Measurements from ENCODE around the gene CNTNAP5.
A peak's percentile ranks its signal among the peaks of the same experiment; 100 is the strongest.

Gene CNTNAP5

GRCh38 chr2:124272261-124272841 is 247.3 kb downstream of the CNTNAP5 start:
- no peak for DNase-seq

GRCh38 chr2:124281541-124281940 is 256.5 kb downstream of the CNTNAP5 start:
- DNase-seq: no peak

GRCh38 chr2:124283096-124283495 is 258.0 kb downstream of the CNTNAP5 start:
- DNase-seq: no peak

GRCh38 chr2:124286089-124286783 is 261.1 kb downstream of the CNTNAP5 start:
- no peak for DNase-seq

DNA sequence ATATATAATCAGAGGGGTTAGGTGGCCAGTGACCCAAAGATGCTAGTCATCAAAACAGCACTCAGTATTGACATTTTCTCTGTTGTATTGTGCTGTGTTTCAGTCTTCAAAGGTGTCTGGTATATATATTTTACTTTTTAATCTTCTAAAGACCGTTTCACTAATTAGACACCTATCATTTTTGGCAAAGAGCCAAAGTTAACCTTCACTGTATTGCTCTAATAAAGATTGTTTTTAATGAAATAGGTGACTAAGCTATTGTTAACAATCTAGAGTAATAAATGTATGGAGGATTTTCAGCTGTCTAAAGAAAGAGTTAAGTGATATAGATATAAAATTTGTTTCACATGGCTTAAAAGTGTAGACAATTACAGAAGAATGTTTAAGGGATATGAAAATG is 264.0 kb downstream of the CNTNAP5 start:
- no peak for DNase-seq

DNA sequence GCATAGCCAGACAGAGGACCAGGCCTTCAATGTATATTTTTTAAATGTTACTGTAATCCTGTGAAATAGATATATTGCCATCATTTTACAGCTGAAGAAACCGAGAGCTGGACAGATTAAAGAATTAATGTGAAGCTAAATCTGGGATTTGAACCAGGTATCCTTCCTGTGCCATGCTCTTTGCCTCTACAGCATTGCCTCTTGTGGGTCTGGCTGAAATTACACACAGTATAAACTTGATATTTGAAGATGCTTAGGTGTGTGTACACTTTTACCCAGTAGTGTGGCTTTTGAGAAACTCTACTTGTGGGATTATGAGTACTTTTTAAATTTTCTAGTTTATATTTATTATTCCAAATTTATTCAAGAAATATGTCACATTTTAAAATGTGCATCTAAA is 264.5 kb downstream of the CNTNAP5 start:
- no peak for DNase-seq

- no peak for DNase-seq
These were observed 271.4 kb downstream of the CNTNAP5 start for GRCh38 chr2:124296470-124296869.

- no peak for DNase-seq
These were observed 276.8 kb downstream of the CNTNAP5 start for GRCh38 chr2:124301915-124302314.

- no peak for DNase-seq
These were observed 283.4 kb downstream of the CNTNAP5 start for GRCh38 chr2:124308319-124309062.

DNA sequence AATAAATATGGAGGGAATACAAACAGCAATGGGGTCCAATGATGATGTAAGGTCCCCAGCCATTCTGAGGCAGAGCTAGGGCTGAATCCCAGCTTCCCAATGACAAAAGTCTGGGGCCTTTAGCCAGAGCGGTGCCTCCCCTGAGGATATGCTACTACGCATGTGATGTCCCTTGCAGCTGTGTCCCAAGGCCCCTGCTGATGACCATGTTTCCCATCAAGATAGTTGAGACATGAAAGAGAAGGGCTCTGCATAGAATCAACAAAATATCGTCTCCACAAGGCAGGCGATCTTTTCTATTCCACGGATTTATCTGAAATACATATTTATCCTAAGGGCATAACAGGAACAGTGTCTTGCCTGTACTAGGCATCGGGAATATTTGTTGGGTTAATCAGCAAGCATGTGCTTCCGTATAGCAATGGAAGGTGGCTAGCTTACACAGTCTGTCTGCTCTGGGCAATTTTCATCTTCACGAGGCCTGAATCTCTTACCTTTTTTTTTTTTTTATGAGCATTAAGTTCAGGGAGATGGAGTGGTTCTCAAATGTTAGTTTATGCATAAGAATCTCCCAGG is 284.6 kb downstream of the CNTNAP5 start:
- no peak for DNase-seq

GRCh38 chr2:124310671-124311070 is 285.6 kb downstream of the CNTNAP5 start:
- DNase-seq: no peak

GRCh38 chr2:124314084-124314483 is 289.0 kb downstream of the CNTNAP5 start:
- DNase-seq: no peak

GRCh38 chr2:124315221-124315880 is 290.3 kb downstream of the CNTNAP5 start:
- no peak for DNase-seq

DNA sequence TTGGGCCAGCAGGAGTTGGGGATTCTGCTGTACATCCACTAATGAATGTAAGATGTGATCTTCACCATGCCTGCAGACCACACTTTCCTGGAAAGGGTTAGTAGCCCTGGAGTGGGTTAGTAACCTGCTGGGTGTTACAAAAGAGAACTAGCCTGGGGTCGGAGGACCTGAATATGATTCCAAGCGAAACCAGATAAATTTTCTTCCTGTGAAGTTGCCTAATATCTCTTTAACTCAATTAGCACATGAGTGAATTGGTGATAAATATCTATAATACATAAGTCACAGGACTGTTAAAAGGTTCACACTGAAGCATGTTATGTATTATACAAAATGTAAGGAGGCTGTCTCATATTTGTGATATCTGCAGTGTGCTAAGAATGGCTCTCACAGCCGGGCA is 291.0 kb downstream of the CNTNAP5 start:
- no peak for DNase-seq

DNA sequence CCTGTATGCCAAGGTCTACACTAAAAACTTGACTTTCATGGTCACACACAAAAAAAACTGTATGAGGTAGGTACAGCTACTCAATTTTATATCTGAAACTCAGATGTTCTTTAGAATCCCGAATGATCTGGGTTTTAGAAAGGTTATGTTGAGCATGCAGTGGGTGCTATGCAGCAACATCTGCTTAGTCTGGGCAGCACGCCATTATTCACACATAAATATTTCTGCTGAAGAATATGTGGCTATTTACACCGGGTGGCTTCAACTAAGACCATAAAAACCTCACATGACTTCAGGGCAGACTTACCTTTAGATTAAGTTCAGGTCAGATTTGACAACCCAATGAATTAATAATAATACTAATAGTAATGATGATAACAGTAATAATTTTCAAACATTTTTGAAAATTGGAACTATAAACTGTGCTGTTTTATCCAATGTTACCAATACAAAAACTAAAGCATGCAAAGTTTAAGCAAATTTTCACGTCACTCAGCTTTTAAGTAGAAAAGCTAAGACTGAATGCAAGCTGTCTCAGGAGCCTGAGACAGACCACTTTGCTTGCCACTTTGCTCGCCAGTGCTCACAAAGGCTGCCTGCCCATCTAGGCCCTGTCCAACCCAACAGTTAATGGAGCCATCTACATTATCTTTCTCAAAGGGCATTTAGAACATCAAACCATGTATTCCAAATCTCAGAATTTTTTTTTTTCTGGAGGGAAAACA is 292.0 kb downstream of the CNTNAP5 start:
- DNase-seq: no peak

GRCh38 chr2:124317628-124318027 is 292.5 kb downstream of the CNTNAP5 start:
- DNase-seq: no peak

DNA sequence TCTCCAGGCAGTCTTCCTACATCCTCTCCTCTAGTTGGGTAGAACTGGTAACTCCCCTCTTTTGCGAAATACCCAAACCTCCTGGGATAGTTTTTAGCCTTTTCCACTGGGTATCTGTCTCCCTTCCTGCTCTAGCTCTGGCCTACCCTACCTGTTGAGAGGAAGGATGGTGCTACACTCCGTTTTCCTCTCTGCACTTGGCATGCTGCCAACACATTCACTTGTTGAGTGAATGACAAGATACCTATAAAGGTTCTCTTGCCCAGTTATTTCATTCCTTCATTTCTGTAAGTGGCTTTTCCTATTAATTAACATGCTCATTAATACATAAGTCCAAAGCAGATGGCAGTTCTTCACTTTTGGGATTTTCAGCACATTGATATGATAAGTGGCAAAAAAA is 293.8 kb downstream of the CNTNAP5 start:
- no peak for DNase-seq

- DNase-seq: no peak
These were observed 294.5 kb downstream of the CNTNAP5 start for GRCh38 chr2:124319577-124319976.

DNA sequence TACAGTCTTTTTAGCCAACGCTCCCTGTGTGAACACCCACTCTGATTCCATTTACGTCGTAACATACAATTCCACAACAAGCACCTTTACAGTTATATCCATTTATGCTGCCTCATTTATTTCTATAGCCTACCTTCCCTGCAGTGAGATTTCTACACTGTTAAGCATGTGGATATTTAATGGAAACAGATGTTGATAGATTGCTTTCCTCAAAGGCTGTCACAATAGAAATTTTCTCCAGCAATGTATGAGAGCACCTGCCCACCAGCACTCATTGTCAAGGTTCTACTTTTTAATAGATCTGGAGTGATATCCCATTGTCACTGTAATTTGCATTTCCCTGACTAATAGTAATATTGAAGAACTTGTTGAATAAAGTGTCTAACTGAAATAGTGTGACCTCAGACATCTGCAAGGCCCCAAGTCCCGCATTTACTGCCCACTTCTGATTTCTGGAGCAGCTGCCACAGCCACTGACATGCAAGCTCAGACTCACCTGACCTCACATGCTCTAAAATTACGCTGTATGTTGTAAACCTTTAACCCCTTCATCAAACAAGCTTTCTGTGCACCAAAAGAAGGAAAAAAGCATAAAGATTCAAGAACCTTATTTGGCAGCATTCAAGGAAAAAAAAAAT is 295.1 kb downstream of the CNTNAP5 start:
- no peak for DNase-seq

DNA sequence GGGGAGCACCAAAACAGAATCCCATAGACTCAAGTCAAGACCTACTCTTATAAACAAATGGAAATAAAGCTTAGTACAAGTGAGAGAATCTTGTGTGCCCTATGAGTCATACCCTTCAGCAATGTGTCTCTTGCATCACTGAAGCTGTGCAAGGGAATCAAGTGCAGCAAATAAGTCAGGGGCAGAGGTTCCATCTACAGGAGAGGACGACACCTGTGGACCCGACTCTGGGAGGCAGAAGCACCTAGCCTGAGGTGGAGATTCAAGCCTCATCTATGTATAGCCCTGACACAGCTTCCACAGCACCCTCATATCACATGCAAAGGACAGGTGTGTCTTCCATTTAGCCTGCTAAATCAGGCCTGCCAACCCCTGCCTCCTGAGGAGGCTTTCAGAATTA is 298.2 kb downstream of the CNTNAP5 start:
- DNase-seq: no peak

DNA sequence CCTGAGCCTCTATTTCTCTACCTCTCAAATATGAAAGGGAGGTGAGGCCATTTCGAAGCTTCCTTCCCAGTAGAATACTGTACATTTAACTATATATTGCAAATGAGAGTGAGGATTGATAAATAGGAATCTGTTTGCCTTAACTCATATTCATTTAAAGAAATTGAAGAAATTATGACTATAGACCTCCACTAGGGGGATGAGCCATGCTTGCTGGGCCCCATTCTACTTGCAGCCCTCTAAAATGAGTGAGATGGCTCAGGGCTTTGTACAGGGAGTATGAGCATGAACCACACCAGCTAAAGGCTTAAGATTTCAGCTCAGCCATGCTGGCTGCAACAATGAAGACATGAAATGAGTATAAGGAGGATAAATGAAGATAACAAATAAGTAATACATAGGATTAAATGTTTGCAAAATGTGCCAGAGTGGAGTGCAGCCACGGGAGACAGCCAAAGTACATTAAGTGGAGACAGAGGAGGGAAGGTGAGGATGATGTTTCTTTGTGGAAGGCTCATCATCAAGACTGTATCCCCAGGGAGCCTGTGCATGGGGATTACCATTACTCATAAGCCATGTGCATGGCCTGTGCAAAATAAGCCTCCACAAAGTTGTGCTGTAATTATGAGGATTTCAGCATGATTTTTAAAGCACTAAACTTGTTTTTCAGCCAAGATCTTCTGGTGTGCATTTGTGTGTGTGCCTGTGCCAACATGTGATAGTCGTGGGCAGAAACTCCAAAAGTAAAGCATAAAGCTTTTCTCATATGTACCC is 300.8 kb downstream of the CNTNAP5 start:
- DNase-seq: peak; percentile 8

All from NCI-H524 treated with DMSO at 0.1 percent for 48 hours (cell line).